Left ventricle myocardium inferior (tissue), 1 donor: Measurements from ENCODE around the gene CBLC. TPM values are rescaled to one million over a fixed set of nuclear protein-coding genes. Genes with fewer than 3 reads are reported as not detected.

Experiments
- DNase-seq: peaks from one replicate; pipeline ENCODE4 v3.0.0-alpha.2; 2020
- H3K27ac ChIP-seq: fragments of 200-600 bp; replicated peaks from 2 replicates; pipeline ENCODE4 v1.8.0; 2021
- H3K27me3 ChIP-seq: fragments of 200-600 bp; 2 replicates; pipeline ENCODE4 v1.8.0; 2021; ENCODE audit warnings: low read depth
- H3K36me3 ChIP-seq: fragments of 200-600 bp; 2 replicates; pipeline ENCODE4 v1.8.0; 2021
- H3K4me1 ChIP-seq: fragments of 200-600 bp; 2 replicates; pipeline ENCODE4 v1.8.0; 2021
- H3K4me3 ChIP-seq: fragments of 200-600 bp; 2 replicates; pipeline ENCODE4 v1.8.0; 2021; ENCODE audit warnings: mild to moderate bottlenecking, moderate library complexity
- H3K9me3 ChIP-seq: fragments of 200-600 bp; replicated peaks from 2 replicates; pipeline ENCODE4 v1.8.0; 2021
- intact Hi-C: fragments of 100-400 bp; cut with micrococcal nuclease; formaldehyde crosslinking; loops from one replicate; pipeline ENCODE4 v1.11.0; 2022
- total RNA-seq: library from RNA; stranded (reverse); fragmentation: NEBNext Ultra II Directional; extraction: Animal tissue kit (Norgen Biotek cat#: 25700); gene quantifications from one replicate; pipeline ENCODE4 v1.2.1, GENCODE V29; 2021
- TF ChIP-seq, protein P1 (sequence below): fragments of 200-600 bp; IDR thresholded peaks from 2 replicates; pipeline ENCODE4 v1.8.0; 2021; ENCODE audit warnings: antibody characterized with exemption, mild to moderate bottlenecking, borderline replicate concordance
- donor health status: DM: no; HTN: yes; CAD: no; lungs with severe emphysema.

Gene CBLC
- total RNA-seq, 1 donor from 2014 or later, result not detected

DNA sequence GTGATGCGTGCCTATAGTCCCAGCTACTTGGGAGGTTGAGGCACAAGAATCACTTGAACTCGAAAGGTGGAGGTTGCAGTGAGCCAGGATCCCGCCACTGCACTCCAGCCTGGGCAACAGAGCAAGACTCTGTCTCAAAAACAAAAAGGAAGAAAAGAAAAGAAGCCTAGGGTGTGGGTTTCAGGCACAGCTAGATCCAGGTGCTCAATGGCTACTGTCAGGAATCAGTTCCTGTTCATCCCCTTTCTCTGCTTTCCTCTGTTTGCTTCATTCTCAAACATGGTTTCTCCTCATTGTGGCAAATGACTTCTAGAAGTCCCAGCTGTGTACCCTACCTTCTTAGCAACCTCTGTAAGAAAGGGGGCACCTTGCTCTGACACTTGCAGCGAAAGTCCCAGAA, 5.9 kb downstream of the CBLC start:
- DNase-seq, result no peak
- no peaks in the 10 kb centered on the region for H3K9me3 ChIP-seq
- no peak overlapping the region for H3K4me3 ChIP-seq
- H3K27ac ChIP-seq, result no peak overlapping the region
- TF ChIP-seq, protein P1, sequence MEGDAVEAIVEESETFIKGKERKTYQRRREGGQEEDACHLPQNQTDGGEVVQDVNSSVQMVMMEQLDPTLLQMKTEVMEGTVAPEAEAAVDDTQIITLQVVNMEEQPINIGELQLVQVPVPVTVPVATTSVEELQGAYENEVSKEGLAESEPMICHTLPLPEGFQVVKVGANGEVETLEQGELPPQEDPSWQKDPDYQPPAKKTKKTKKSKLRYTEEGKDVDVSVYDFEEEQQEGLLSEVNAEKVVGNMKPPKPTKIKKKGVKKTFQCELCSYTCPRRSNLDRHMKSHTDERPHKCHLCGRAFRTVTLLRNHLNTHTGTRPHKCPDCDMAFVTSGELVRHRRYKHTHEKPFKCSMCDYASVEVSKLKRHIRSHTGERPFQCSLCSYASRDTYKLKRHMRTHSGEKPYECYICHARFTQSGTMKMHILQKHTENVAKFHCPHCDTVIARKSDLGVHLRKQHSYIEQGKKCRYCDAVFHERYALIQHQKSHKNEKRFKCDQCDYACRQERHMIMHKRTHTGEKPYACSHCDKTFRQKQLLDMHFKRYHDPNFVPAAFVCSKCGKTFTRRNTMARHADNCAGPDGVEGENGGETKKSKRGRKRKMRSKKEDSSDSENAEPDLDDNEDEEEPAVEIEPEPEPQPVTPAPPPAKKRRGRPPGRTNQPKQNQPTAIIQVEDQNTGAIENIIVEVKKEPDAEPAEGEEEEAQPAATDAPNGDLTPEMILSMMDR, result no peak
- H3K4me1 ChIP-seq, result peaks cover 6% of the 10 kb centered on the region
- no peaks in the 10 kb centered on the region for H3K27me3 ChIP-seq
- H3K36me3 ChIP-seq, result no peaks in the 10 kb centered on the region
- intact Hi-C loops, result no loop called here

DNA sequence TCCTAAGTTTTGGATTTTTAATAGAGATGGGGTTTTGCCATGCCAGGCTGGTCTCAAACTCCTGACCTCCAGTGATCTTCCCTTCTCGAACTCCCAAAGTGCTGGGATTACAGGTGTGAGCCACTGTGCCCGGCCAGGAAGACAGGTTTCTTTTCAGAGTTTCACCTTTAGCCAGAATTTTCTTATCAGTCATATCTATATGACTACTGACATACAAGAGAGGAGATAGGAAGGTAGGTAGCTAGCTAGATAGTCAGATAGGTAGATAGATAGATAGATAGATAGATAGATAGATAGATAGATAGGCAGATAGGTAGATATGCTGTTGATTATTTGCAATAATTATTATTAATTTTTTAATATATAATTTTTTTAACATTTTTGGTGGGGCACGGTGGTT, 7.6 kb downstream of the CBLC start:
- H3K36me3 ChIP-seq, result no peaks in the 10 kb centered on the region
- H3K4me3 ChIP-seq, result no peak overlapping the region
- peaks cover 6% of the 10 kb centered on the region for H3K4me1 ChIP-seq
- intact Hi-C loops, result no loop called here
- TF ChIP-seq, protein P1, result no peak
- no peak for DNase-seq
- no peak overlapping the region for H3K27ac ChIP-seq
- no peaks in the 10 kb centered on the region for H3K9me3 ChIP-seq
- H3K27me3 ChIP-seq, result no peaks in the 10 kb centered on the region

DNA sequence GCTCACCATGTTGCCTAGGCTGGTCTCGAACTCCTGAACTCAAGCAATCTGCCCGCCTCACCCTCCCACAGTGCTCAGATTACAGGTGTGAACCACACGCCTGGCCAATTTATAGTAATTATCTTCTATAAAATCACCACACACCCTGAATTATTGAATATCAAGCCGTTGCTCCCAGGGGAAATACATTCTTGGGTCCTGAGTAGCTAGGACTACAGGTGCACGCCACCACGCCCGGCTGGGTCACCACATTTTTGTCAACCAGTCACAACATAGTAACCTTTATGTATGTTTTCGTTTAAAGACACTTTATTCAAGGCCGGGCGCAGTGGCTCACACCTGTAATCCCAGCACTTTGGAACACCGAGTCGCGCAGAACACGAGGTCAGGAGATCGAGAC, 8.3 kb downstream of the CBLC start:
- no peak for DNase-seq
- Histone ChIP-seq H3K4me1 (peaks cover 6% of the 10 kb centered on the region), H3K36me3 (no peaks in the 10 kb centered on the region), H3K4me3 (no peak overlapping the region), H3K9me3 (no peaks in the 10 kb centered on the region), H3K27ac (no peak overlapping the region), H3K27me3 (no peaks in the 10 kb centered on the region)
- intact Hi-C loops, result no loop called here
- TF ChIP-seq, protein P1, result no peak

DNA sequence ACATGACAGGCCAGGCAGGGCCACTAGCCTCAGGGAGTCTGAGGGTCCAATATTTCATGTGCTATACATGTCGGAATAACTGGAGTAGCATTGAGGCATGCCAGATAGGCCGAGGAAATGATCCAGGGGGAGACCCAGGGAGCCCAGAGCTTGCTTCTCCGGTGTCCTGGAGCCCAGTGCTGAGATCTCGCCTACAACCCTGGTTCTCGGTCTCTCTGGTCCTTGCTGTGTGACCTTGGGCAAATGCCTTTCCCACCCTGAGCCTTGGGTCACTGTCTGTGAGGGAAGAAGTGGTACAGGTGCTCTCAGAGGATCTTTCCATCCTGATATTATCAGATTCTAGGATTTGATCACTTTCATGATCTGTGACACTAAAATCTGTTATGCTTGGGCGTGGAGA, 11.3 kb downstream of the CBLC start:
- intact Hi-C loops, result no loop called here
- Histone ChIP-seq H3K27me3 (no peaks in the 10 kb centered on the region), H3K27ac (no peak overlapping the region), H3K4me1 (peaks cover 6% of the 10 kb centered on the region), H3K9me3 (no peaks in the 10 kb centered on the region), H3K4me3 (no peak overlapping the region), H3K36me3 (no peaks in the 10 kb centered on the region)
- TF ChIP-seq, protein P1, result no peak
- DNase-seq, result no peak

DNA sequence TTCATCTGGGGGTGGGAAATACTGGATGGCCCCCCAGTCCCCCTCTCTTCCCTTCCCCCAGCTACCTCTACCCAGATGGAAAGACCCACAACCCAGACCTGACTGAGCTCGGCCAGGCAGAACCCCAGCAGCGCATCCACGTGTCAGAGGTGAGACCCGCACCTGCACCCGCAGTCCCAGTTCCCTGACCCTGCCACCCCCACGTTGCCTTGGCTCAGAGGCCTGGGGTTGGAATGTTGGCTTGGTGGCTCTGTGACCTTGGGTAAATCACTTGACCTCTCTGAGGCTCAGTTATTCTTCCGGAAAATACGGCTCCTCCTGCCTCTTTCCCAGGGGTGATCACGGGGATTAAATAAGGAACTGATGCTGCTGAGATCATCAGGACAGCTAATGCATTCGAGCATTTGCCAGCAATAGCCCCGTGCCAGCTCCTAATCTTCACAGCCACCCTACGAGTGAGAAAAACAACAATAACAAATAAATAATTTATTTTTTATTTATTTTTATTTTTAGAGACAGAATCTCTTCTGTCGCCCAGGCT, 12.3 kb downstream of the CBLC start:
- TF ChIP-seq, protein P1, result no peak
- no peak for DNase-seq
- no peaks in the 10 kb centered on the region for H3K4me1 ChIP-seq
- intact Hi-C loops, result loop anchor here (10.0 kb wide), 1 partner anchor 55 kb away; the partner anchor contains the start of gene NECTIN2
- no peaks in the 10 kb centered on the region for H3K9me3 ChIP-seq
- H3K36me3 ChIP-seq, result no peaks in the 10 kb centered on the region
- H3K4me3 ChIP-seq, result no peak overlapping the region
- no peaks in the 10 kb centered on the region for H3K27me3 ChIP-seq
- H3K27ac ChIP-seq, result no peak overlapping the region

DNA sequence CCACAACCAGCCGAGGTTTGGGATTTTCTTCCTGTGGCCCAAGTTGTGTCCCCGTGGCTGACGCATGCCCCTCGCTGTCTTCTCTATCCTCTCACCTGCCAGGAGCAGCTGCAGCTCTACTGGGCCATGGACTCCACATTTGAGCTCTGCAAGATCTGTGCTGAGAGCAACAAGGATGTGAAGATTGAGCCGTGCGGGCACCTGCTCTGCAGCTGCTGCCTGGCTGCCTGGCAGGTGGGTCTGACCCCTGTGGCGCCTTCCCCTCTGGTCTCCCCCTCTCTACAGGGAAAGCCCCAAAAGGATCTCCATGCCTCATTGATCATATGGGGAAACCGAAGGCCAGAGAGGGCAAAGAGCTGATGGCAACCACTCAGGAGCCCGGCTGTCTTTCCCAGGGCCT, 14.6 kb downstream of the CBLC start:
- Histone ChIP-seq H3K27me3 (no peaks in the 10 kb centered on the region), H3K27ac (no peak overlapping the region), H3K4me3 (no peak overlapping the region), H3K9me3 (no peaks in the 10 kb centered on the region), H3K4me1 (peaks cover 14% of the 10 kb centered on the region), H3K36me3 (no peaks in the 10 kb centered on the region)
- intact Hi-C loops, result loop anchor here (10.0 kb wide), 1 partner anchor 53 kb away; the partner anchor contains the start of gene NECTIN2
- DNase-seq, result no peak
- TF ChIP-seq, protein P1, result no peak
